Renal pelvis (tissue), 4 donors: Measurements from ENCODE around the gene TTC34. TPM values are rescaled to one million over a fixed set of nuclear protein-coding genes. Genes with fewer than 3 reads are reported as not detected.
"Not testable (repeated sequence)": the region's sequence is repeated elsewhere in the genome, so short reads cannot be mapped to it uniquely, and the experiment has no call there.

Experiments used
- DNase-seq: peaks from one replicate; pipeline ENCODE4 v3.0.0-alpha.2; 2013
- polyA plus RNA-seq, 3 donors: library from polyadenylated mRNA; unstranded; fragments of 120-200 nt; gene quantifications; one replicate each; pipeline ENCODE4 v1.2.1, GENCODE V29; 2013; ENCODE audit not compliant: insufficient read length in 3 of 3

TTC34 gene
- polyA plus RNA-seq, 3 donors, result 0.97 to 1.4 (median 1.2) TPM

- not testable (repeated sequence) for DNase-seq
These were observed 118.2 kb downstream of the TTC34 start for GRCh38 chr1:2683321-2683741.

- not testable (repeated sequence) for DNase-seq
These were observed 118.6 kb downstream of the TTC34 start for GRCh38 chr1:2682879-2683278.

- DNase-seq, result not testable (repeated sequence)
These were observed 124.8 kb downstream of the TTC34 start for GRCh38 chr1:2676726-2677125.

- DNase-seq, result not testable (repeated sequence)
These were observed 129.8 kb downstream of the TTC34 start for GRCh38 chr1:2671656-2672055.

GRCh38 chr1:2659806-2660205 lies 141.7 kb downstream of the TTC34 start:
- not testable (repeated sequence) for DNase-seq

- not testable (repeated sequence) for DNase-seq
These were observed 143.6 kb downstream of the TTC34 start for GRCh38 chr1:2657909-2658308.

GRCh38 chr1:2657124-2657523 lies 144.4 kb downstream of the TTC34 start:
- DNase-seq, result not testable (repeated sequence)

GRCh38 chr1:2655598-2656434 lies 145.7 kb downstream of the TTC34 start:
- not testable (repeated sequence) for DNase-seq

- not testable (repeated sequence) for DNase-seq
These were observed 147.0 kb downstream of the TTC34 start for GRCh38 chr1:2654443-2654948.

- not testable (repeated sequence) for DNase-seq
These were observed 147.6 kb downstream of the TTC34 start for GRCh38 chr1:2653741-2654442.

GRCh38 chr1:2652926-2653571 lies 148.4 kb downstream of the TTC34 start:
- DNase-seq, result not testable (repeated sequence)

- DNase-seq, result not testable (repeated sequence)
These were observed 149.2 kb downstream of the TTC34 start for GRCh38 chr1:2652152-2652925.

GRCh38 chr1:2650967-2651645 lies 150.4 kb downstream of the TTC34 start:
- DNase-seq, result no peak

GRCh38 chr1:2646837-2647236 lies 154.7 kb downstream of the TTC34 start:
- no peak for DNase-seq

- no peak for DNase-seq
These were observed 155.7 kb downstream of the TTC34 start for GRCh38 chr1:2645776-2646175.

- DNase-seq, result no peak
These were observed 156.3 kb downstream of the TTC34 start for GRCh38 chr1:2645143-2645542.

GRCh38 chr1:2644591-2645101 lies 156.8 kb downstream of the TTC34 start:
- DNase-seq, result no peak

GRCh38 chr1:2644171-2644570 lies 157.3 kb downstream of the TTC34 start:
- DNase-seq, result no peak

- no peak for DNase-seq
These were observed 157.9 kb downstream of the TTC34 start for GRCh38 chr1:2643414-2644077.
